PC-3 (cell line): ENCODE data around the gene ARHGAP42. TPM values are rescaled to one million over a fixed set of nuclear protein-coding genes. Genes with fewer than 3 reads are reported as not detected.

ENCODE experiments used
- ATAC-seq: fragments of 200-7000 bp; cut with Tn5 transposase; 2 replicates; pipeline ENCODE4 v1.9.1; 2020; ENCODE audit warnings: mild to moderate bottlenecking, moderate library complexity
- BruUV-seq: library from RNA; stranded (reverse); fragments of 400-500 nt; replicated peaks from 2 replicates; lab custom pipeline; 2021; lab: Mats Ljungman, UMichigan
- CTCF ChIA-PET: fragments of 300-600 bp; sonication (Branson Sonifier 250); formaldehyde crosslinking; loops from one replicate; lab custom pipeline; 2022; ENCODE audit warnings: antibody characterized with exemption; lab: Charles Lee
- POLR2A ChIA-PET: fragments of 300-600 bp; sonication (Branson Sonifier 250); formaldehyde crosslinking; loops from one replicate; lab custom pipeline; 2022; ENCODE audit warnings: antibody characterized with exemption; ENCODE audit not compliant: unreplicated experiment; lab: Charles Lee
- DNase-seq: peaks from one replicate; pipeline ENCODE4 v3.0.0-alpha.2; 2015
- H2AFZ ChIP-seq: fragments of 300-600 bp; sonication (generic); 2 replicates; pipeline ENCODE4 v1.6.0; 2016; ENCODE audit warnings: antibody characterized with exemption, low read length
- H3F3A ChIP-seq: fragments of 300-600 bp; sonication (generic); one replicate; pipeline ENCODE4 v1.6.0; 2017; ENCODE audit warnings: antibody characterized with exemption, low read length, control low read depth, mild to moderate bottlenecking; ENCODE audit not compliant: unreplicated experiment
- H3K27ac ChIP-seq: fragments of 300-600 bp; sonication (generic); 2 replicates; pipeline ENCODE4 v1.5.1; 2016; ENCODE audit warnings: mild to moderate bottlenecking, low read length
- H3K27me3 ChIP-seq: fragments of 300-600 bp; sonication (generic); 2 replicates; pipeline ENCODE4 v1.6.1; 2016; ENCODE audit warnings: low read length, mixed read lengths
- H3K36me3 ChIP-seq: fragments of 300-600 bp; sonication (generic); 2 replicates; pipeline ENCODE4 v1.6.1; 2016; ENCODE audit warnings: low read depth, mixed run types, low read length, mixed read lengths
- H3K4me1 ChIP-seq: fragments of 300-600 bp; sonication (generic); 2 replicates; pipeline ENCODE4 v1.5.1; 2016; ENCODE audit warnings: low read length; ENCODE audit not compliant: insufficient read depth
- H3K4me2 ChIP-seq: fragments of 300-600 bp; sonication (generic); 2 replicates; pipeline ENCODE4 v1.6.0; 2016; ENCODE audit warnings: low read length
- H3K4me3 ChIP-seq: fragments of 300-600 bp; sonication (generic); 2 replicates; pipeline ENCODE4 v1.5.1; 2016; ENCODE audit warnings: mild to moderate bottlenecking, low read length, mixed read lengths
- H3K79me2 ChIP-seq: fragments of 300-600 bp; sonication (generic); 2 replicates; pipeline ENCODE4 v1.6.1; 2017; ENCODE audit warnings: low read length, mixed read lengths
- H3K9ac ChIP-seq: fragments of 300-600 bp; sonication (generic); 2 replicates; pipeline ENCODE4 v1.6.0; 2016; ENCODE audit warnings: mild to moderate bottlenecking, low read length
- H3K9me2 ChIP-seq: fragments of 300-600 bp; sonication (generic); replicated peaks from 2 replicates; pipeline ENCODE4 v1.6.1; 2016; ENCODE audit warnings: mixed run types, low read length, mixed read lengths
- H3K9me3 ChIP-seq: fragments of 300-600 bp; sonication (generic); 2 replicates; pipeline ENCODE4 v1.6.1; 2016; ENCODE audit warnings: low read length, mixed read lengths
- H4K20me1 ChIP-seq: fragments of 300-600 bp; sonication (generic); 2 replicates; pipeline ENCODE4 v1.6.1; 2016; ENCODE audit warnings: low read length, mixed read lengths
- EZH2 ChIP-seq: fragments of 300-600 bp; sonication (generic); IDR thresholded peaks from one replicate; pipeline ENCODE4 v1.6.1; 2017; ENCODE audit warnings: antibody characterized with exemption, mild to moderate bottlenecking, low read length; ENCODE audit not compliant: unreplicated experiment
- EZH2phosphoT487 ChIP-seq: fragments of 300-600 bp; sonication (generic); IDR thresholded peaks from 2 replicates; pipeline ENCODE4 v1.6.1; 2018; ENCODE audit warnings: mild to moderate bottlenecking, antibody characterized with exemption, low read length, borderline replicate concordance
- intact Hi-C: fragments of 100-400 bp; cut with micrococcal nuclease; formaldehyde crosslinking; loops from 2 replicates; pipeline ENCODE4 v1.9.0; 2023
- total RNA-seq: library from RNA; depleted of rRNA; stranded (reverse); fragments of >200 nt; gene quantifications from 2 replicates; pipeline ENCODE4 v1.2.3, GENCODE V29; 2014
- TF ChIP-seq, protein P1 (sequence below): fragments of 300-600 bp; sonication (generic); conservative IDR thresholded peaks from 2 replicates; pipeline ENCODE4 v1.5.1; 2017; ENCODE audit warnings: antibody characterized with exemption, low read depth, mild to moderate bottlenecking, low read length

ARHGAP42 gene
- total RNA-seq, 1 experiment from 2014 or later: 12.1 TPM

DNA sequence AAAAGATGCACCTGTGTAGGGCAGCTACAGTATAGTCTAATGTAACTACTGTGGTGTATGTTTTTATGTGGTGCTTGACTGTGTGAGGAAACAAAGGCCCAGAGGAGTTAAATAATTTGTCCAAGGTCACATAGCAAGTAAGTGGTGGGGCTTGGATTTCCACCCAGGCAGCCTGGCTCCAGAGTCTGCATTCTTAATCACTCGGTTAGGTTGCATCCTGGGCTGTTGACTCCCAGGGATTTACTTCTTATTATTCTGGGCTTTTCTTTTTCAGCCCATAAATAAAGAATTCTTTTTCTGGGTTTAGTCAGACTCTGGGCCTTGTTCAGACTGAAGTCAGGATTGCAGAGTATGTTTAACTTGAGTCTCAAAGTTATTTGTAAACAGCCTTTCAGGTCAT lies 82.1 kb downstream of the ARHGAP42 start:
- peak; percentile 15; the same call in 1 of the 2 replicates for ATAC-seq

DNA sequence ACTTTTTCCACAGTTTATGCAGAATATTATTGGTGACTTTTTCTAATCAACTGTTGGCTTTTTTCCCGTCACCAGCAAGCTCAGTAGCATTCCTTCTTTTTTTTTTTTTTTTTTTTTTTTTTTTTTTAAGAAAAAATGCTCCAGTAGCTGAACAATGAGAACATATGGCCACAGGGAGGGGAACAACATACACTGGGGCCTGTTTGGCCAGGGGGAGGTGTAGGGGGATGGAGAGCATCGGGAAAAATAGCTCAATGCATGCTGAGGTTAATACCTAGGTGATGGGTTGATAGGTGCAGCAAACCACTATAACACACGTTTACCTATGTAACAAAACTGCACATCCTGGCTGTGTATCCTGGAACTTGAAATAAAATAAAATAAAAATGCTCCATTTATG lies 82.5 kb downstream of the ARHGAP42 start:
- intact Hi-C loops: no loop called here
- no peak overlapping the region for H3K9ac ChIP-seq
- DNase-seq: no peak
- H3K9me2 ChIP-seq: no peaks in the 10 kb centered on the region
- H3K36me3 ChIP-seq: peaks cover 6% of the 10 kb centered on the region; the same call in 1 of the 2 replicates
- no peaks in the 10 kb centered on the region for H3K9me3 ChIP-seq
- H3K79me2 ChIP-seq: no peaks in the 10 kb centered on the region
- H3K4me2 ChIP-seq: no peak overlapping the region
- no peak for ATAC-seq
- H2AFZ ChIP-seq: no peak overlapping the region
- ChIA-PET CTCF (interaction anchor here (0.6 to 0.7 kb wide), 2 partner anchors 29 to 59 kb away, joined by 3 to 4 read pairs; no protein-coding TSS in a partner anchor), POLR2A (no interaction called here)
- no TSS peak for BruUV-seq
- no peaks in the 10 kb centered on the region for H3K27me3 ChIP-seq
- peaks cover 10% of the 10 kb centered on the region for H3K4me1 ChIP-seq
- no peaks in the 10 kb centered on the region for H3F3A ChIP-seq
- no peak overlapping the region; the same call in 1 of the 2 replicates for H3K27ac ChIP-seq
- no peaks in the 10 kb centered on the region for H4K20me1 ChIP-seq
- H3K4me3 ChIP-seq: no peak overlapping the region
- TF ChIP-seq EZH2phosphoT487 (no peak), EZH2 (no peak)
- TF ChIP-seq, protein P1, sequence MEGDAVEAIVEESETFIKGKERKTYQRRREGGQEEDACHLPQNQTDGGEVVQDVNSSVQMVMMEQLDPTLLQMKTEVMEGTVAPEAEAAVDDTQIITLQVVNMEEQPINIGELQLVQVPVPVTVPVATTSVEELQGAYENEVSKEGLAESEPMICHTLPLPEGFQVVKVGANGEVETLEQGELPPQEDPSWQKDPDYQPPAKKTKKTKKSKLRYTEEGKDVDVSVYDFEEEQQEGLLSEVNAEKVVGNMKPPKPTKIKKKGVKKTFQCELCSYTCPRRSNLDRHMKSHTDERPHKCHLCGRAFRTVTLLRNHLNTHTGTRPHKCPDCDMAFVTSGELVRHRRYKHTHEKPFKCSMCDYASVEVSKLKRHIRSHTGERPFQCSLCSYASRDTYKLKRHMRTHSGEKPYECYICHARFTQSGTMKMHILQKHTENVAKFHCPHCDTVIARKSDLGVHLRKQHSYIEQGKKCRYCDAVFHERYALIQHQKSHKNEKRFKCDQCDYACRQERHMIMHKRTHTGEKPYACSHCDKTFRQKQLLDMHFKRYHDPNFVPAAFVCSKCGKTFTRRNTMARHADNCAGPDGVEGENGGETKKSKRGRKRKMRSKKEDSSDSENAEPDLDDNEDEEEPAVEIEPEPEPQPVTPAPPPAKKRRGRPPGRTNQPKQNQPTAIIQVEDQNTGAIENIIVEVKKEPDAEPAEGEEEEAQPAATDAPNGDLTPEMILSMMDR: no peak

More for the DNA sequence above, 82.1 kb downstream of the ARHGAP42 start:
- no peak overlapping the region; the same call in 1 of the 2 replicates for H3K27ac ChIP-seq
- no peaks in the 10 kb centered on the region for H4K20me1 ChIP-seq
- H2AFZ ChIP-seq: no peak overlapping the region
- intact Hi-C loops: no loop called here
- ChIA-PET CTCF (interaction anchor here (0.6 to 0.7 kb wide), 2 partner anchors 29 to 59 kb away, joined by 3 to 4 read pairs; no protein-coding TSS in a partner anchor), POLR2A (no interaction called here)
- TF ChIP-seq, protein P1: no peak
- TF ChIP-seq EZH2 (no peak), EZH2phosphoT487 (no peak)
- H3K4me1 ChIP-seq: peaks cover 9% of the 10 kb centered on the region
- H3F3A ChIP-seq: no peaks in the 10 kb centered on the region
- no peak for DNase-seq
- BruUV-seq: no TSS peak
- no peaks in the 10 kb centered on the region for H3K9me2 ChIP-seq
- H3K27me3 ChIP-seq: no peaks in the 10 kb centered on the region
- H3K4me3 ChIP-seq: no peak overlapping the region
- H3K36me3 ChIP-seq: peaks cover 6% of the 10 kb centered on the region; the same call in 1 of the 2 replicates
- no peaks in the 10 kb centered on the region for H3K9me3 ChIP-seq
- no peak overlapping the region for H3K9ac ChIP-seq
- H3K79me2 ChIP-seq: no peaks in the 10 kb centered on the region
- H3K4me2 ChIP-seq: no peak overlapping the region

DNA sequence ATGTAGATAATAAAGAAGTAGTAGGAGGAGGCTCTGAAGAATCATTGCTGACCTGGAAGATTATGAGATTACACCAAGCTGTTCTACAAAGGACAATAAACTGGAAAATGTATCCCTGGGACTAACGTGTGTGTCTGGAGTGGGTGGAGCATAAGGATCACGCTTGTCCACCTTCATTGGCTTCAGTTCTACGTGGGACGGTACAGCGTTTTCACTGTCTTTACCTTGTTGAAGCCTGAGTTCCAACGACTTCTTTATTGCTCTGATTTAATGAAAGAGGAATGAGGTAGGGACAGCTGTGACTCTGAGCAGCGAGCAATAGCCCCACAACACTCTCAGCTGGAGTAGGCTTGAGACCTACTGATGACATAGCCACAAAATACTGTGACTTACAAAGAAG lies 87.0 kb downstream of the ARHGAP42 start:
- Histone ChIP-seq H3K36me3 (peaks cover 6% of the 10 kb centered on the region; the same call in 1 of the 2 replicates), H3K4me2 (no peak overlapping the region), H3K27ac (peak overlapping the region; percentile 93), H3K9ac (no peak overlapping the region), H2AFZ (no peak overlapping the region), H3K4me3 (no peak overlapping the region), H3F3A (peaks cover 5% of the 10 kb centered on the region), H3K9me2 (no peaks in the 10 kb centered on the region), H3K79me2 (peaks cover 6% of the 10 kb centered on the region; the same call in 1 of the 2 replicates), H3K4me1 (peaks cover 36% of the 10 kb centered on the region), H3K9me3 (no peaks in the 10 kb centered on the region), H4K20me1 (no peaks in the 10 kb centered on the region), H3K27me3 (no peaks in the 10 kb centered on the region)
- ChIA-PET POLR2A (no interaction called here), CTCF (no interaction called here)
- DNase-seq: no peak
- TF ChIP-seq EZH2: no peak
- TF ChIP-seq, protein P1: no peak
- TF ChIP-seq EZH2phosphoT487: no peak
- intact Hi-C loops: no loop called here
- no peak for ATAC-seq
- BruUV-seq: no TSS peak
